Calu3 (cell line): ENCODE results near the gene TRIO. TPM values are rescaled to one million over a fixed set of nuclear protein-coding genes. Genes with fewer than 3 reads are reported as not detected.

ENCODE experiments used
- BruUV-seq: library from RNA; stranded (reverse); fragments of 400-500 nt; replicated peaks from 2 replicates; lab custom pipeline; 2021; lab: Mats Ljungman, UMichigan
- CTCF ChIA-PET: fragments of 300-600 bp; sonication (Branson Sonifier 250); formaldehyde crosslinking; loops from one replicate; lab custom pipeline; 2022; ENCODE audit warnings: antibody characterized with exemption; lab: Charles Lee
- DNase-seq: peaks from one replicate; pipeline ENCODE4 v3.0.0; 2022
- H3K27ac Mint-ChIP-seq: one replicate; pipeline ENCODE4 v1.8.0; 2022; ENCODE audit warnings: mixed read lengths; ENCODE audit not compliant: unreplicated experiment
- H3K27me3 Mint-ChIP-seq: one replicate; pipeline ENCODE4 v1.8.0; 2022; ENCODE audit warnings: mixed read lengths; ENCODE audit not compliant: unreplicated experiment
- H3K36me3 Mint-ChIP-seq: one replicate; pipeline ENCODE4 v1.8.0; 2022; ENCODE audit warnings: mild to moderate bottlenecking, moderate library complexity, mixed read lengths; ENCODE audit not compliant: insufficient read depth, unreplicated experiment
- H3K4me1 Mint-ChIP-seq: one replicate; pipeline ENCODE4 v1.8.0; 2022; ENCODE audit warnings: mild to moderate bottlenecking, low read depth, mixed read lengths; ENCODE audit not compliant: unreplicated experiment
- H3K4me3 Mint-ChIP-seq: one replicate; pipeline ENCODE4 v1.8.0; 2022; ENCODE audit warnings: mild to moderate bottlenecking, low read depth, moderate library complexity, mixed read lengths; ENCODE audit not compliant: unreplicated experiment
- H3K9me3 Mint-ChIP-seq: one replicate; pipeline ENCODE4 v1.8.0; 2022; ENCODE audit warnings: low read depth, mixed read lengths; ENCODE audit not compliant: unreplicated experiment
- CTCF ChIP-seq: fragments of 200-600 bp; IDR thresholded peaks from one replicate; pipeline ENCODE4 v1.8.0; 2022; ENCODE audit warnings: antibody characterized with exemption; ENCODE audit not compliant: unreplicated experiment
- intact Hi-C: fragments of 100-400 bp; cut with micrococcal nuclease; formaldehyde crosslinking; loops from one replicate; pipeline ENCODE4 v1.10.0; 2022; ENCODE audit not compliant: unreplicated experiment
- total RNA-seq: library from RNA; stranded (reverse); gene quantifications from 2 replicates; pipeline ENCODE4 v1.2.3, GENCODE V29; 2022

TRIO gene
- total RNA-seq, 1 experiment from 2014 or later: 183 TPM

- TF ChIP-seq CTCF: no peak
- Mint-ChIP-seq H3K27me3 (no peaks in the 10 kb centered on the region), H3K36me3 (peaks cover 32% of the 10 kb centered on the region), H3K4me3 (no peak overlapping the region), H3K27ac (no peak overlapping the region), H3K9me3 (no peaks in the 10 kb centered on the region), H3K4me1 (no peaks in the 10 kb centered on the region)
- CTCF ChIA-PET: no interaction called here
- intact Hi-C loops: no loop called here
- DNase-seq: no peak
- no TSS peak for BruUV-seq
Measured at GRCh38 chr5:14355391-14355790, 212.2 kb downstream of the TRIO start.

GRCh38 chr5:14356305-14356704 lies 213.2 kb downstream of the TRIO start:
- no TSS peak for BruUV-seq
- CTCF ChIA-PET: interaction anchor here (0.7 kb wide), 1 partner anchor 601 kb away, joined by 3 read pairs; no protein-coding TSS in a partner anchor
- peaks cover 35% of the 10 kb centered on the region for H3K36me3 Mint-ChIP-seq
- no peaks in the 10 kb centered on the region for H3K27me3 Mint-ChIP-seq
- no peak for TF ChIP-seq CTCF
- H3K9me3 Mint-ChIP-seq: no peaks in the 10 kb centered on the region
- no peak overlapping the region for H3K4me3 Mint-ChIP-seq
- H3K27ac Mint-ChIP-seq: no peak overlapping the region
- intact Hi-C loops: no loop called here
- no peaks in the 10 kb centered on the region for H3K4me1 Mint-ChIP-seq
- DNase-seq: no peak

- CTCF ChIA-PET: no interaction called here
- Mint-ChIP-seq H3K4me1 (no peaks in the 10 kb centered on the region), H3K4me3 (no peak overlapping the region), H3K36me3 (peaks cover 31% of the 10 kb centered on the region), H3K27me3 (no peaks in the 10 kb centered on the region), H3K27ac (no peak overlapping the region), H3K9me3 (no peaks in the 10 kb centered on the region)
- intact Hi-C loops: no loop called here
- DNase-seq: no peak
- no TSS peak for BruUV-seq
- no peak for TF ChIP-seq CTCF
Measured at GRCh38 chr5:14357441-14357840, 214.3 kb downstream of the TRIO start.

- H3K27ac Mint-ChIP-seq: no peak overlapping the region
Measured at GRCh38 chr5:14357851-14358250, 214.7 kb downstream of the TRIO start.

More at GRCh38 chr5:14357851-14358250, 214.7 kb downstream of the TRIO start:
- CTCF ChIA-PET: no interaction called here
- no peak for DNase-seq
- Mint-ChIP-seq H3K4me3 (no peak overlapping the region), H3K9me3 (no peaks in the 10 kb centered on the region), H3K36me3 (peaks cover 31% of the 10 kb centered on the region), H3K4me1 (no peaks in the 10 kb centered on the region), H3K27me3 (no peaks in the 10 kb centered on the region)
- intact Hi-C loops: no loop called here
- BruUV-seq: no TSS peak
- no peak for TF ChIP-seq CTCF
